Cardiac muscle cell (in vitro differentiated cells and primary cell): ENCODE data around the gene ABHD6. TPM values are rescaled to one million over a fixed set of nuclear protein-coding genes. Genes with fewer than 3 reads are reported as not detected.

Experiments
- DNase-seq, 2 donors: peaks; one replicate each; pipeline versions ENCODE4 v3.0.0 to v3.0.0-alpha.2; 2010 to 2017; ENCODE audit warnings: low read depth in 1 of 2, low spot score in 1 of 2
- H3K27ac ChIP-seq: fragments of 200-600 bp; sonication (generic); 2 replicates; pipeline ENCODE4 v1.5.1; 2016
- H3K27me3 ChIP-seq: fragments of 200-600 bp; sonication (generic); 2 replicates; pipeline ENCODE4 v1.6.0; 2016; ENCODE audit warnings: control low read depth
- H3K36me3 ChIP-seq: fragments of 200-600 bp; sonication (generic); 2 replicates; pipeline ENCODE4 v1.5.1; 2016; ENCODE audit warnings: control low read depth
- H3K4me1 ChIP-seq: fragments of 200-600 bp; sonication (generic); 2 replicates; pipeline ENCODE4 v1.8.1; 2017; ENCODE audit warnings: low read depth, mild to moderate bottlenecking, mixed run types
- H3K4me3 ChIP-seq: fragments of 200-600 bp; sonication (generic); 2 replicates; pipeline ENCODE4 v1.5.1; 2016; ENCODE audit warnings: mild to moderate bottlenecking
- H3K9me3 ChIP-seq: fragments of 200-600 bp; sonication (generic); 2 replicates; pipeline ENCODE4 v1.5.1; 2017; ENCODE audit warnings: low read depth, mild to moderate bottlenecking, control low read depth
- polyA plus RNA-seq: library from polyadenylated mRNA; unstranded; fragments of >200 nt; fragmentation: Nextera tagmentation; extraction: Ambion mirVana; gene quantifications from 2 replicates; pipeline ENCODE4 v1.2.1, GENCODE V29; 2016
- total RNA-seq: library from RNA; depleted of rRNA; stranded (reverse); fragments of >200 nt; gene quantifications from 2 replicates; pipeline ENCODE4 v1.2.3, GENCODE V29; 2016
- TF ChIP-seq, protein P1 (sequence below): IDR thresholded peaks from 2 replicates; pipeline ENCODE4 v1.5.1; 2012; ENCODE audit warnings: low read depth, mild to moderate bottlenecking, low read length

Gene ABHD6
- total and polyA plus RNA-seq, 2 experiments from 2014 or later = 12.9 to 31.4 TPM

DNA sequence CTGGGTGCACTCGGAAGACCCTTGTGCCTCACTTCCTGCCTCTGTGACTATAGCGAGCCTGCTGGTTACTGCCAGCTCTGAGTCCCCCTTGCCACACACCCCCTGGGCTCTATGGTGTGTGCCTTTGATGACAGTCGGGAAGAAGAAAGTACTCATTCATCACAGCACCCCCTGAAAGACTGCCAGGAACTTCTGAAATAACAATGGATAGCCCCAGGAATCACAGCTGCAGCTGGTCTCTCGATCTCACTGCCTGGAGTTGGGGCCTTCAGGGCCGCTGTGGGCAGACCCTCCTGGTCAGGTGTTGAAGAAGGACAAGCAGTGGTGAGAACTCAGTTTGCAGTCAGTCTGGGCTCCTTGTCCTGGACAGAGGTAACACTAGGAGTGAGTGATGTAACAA, 58.7 kb downstream of the ABHD6 start:
- no peak for DNase-seq
- Histone ChIP-seq H3K27me3 (no peaks in the 10 kb centered on the region), H3K4me3 (no peak overlapping the region), H3K27ac (no peak overlapping the region), H3K36me3 (no peaks in the 10 kb centered on the region), H3K4me1 (peaks cover 7% of the 10 kb centered on the region), H3K9me3 (no peaks in the 10 kb centered on the region)
- TF ChIP-seq, protein P1, sequence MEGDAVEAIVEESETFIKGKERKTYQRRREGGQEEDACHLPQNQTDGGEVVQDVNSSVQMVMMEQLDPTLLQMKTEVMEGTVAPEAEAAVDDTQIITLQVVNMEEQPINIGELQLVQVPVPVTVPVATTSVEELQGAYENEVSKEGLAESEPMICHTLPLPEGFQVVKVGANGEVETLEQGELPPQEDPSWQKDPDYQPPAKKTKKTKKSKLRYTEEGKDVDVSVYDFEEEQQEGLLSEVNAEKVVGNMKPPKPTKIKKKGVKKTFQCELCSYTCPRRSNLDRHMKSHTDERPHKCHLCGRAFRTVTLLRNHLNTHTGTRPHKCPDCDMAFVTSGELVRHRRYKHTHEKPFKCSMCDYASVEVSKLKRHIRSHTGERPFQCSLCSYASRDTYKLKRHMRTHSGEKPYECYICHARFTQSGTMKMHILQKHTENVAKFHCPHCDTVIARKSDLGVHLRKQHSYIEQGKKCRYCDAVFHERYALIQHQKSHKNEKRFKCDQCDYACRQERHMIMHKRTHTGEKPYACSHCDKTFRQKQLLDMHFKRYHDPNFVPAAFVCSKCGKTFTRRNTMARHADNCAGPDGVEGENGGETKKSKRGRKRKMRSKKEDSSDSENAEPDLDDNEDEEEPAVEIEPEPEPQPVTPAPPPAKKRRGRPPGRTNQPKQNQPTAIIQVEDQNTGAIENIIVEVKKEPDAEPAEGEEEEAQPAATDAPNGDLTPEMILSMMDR = no peak

DNA sequence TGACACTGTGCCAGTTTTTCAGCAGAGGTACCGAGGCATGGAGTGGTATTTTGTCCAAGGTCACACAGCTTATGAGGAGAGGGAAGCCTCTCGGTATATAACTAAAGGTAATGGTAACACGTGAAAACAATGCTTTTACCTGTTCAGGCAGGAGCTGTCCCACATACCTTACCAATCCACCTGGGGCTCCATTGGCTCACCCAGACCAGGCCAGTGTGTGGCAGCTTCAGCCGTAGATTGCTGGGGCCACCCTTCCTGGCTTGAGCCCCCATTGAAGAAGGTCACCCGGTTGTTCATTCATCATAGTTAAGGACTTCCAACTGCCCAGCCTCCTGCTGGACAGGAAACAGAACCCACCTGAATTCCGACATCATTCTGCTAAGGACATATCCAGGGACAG, 59.3 kb downstream of the ABHD6 start:
- Histone ChIP-seq H3K27me3 (no peaks in the 10 kb centered on the region), H3K4me1 (peaks cover 7% of the 10 kb centered on the region), H3K4me3 (no peak overlapping the region), H3K9me3 (no peaks in the 10 kb centered on the region), H3K36me3 (no peaks in the 10 kb centered on the region), H3K27ac (no peak overlapping the region)
- TF ChIP-seq, protein P1 = no peak
- DNase-seq = no peak

DNA sequence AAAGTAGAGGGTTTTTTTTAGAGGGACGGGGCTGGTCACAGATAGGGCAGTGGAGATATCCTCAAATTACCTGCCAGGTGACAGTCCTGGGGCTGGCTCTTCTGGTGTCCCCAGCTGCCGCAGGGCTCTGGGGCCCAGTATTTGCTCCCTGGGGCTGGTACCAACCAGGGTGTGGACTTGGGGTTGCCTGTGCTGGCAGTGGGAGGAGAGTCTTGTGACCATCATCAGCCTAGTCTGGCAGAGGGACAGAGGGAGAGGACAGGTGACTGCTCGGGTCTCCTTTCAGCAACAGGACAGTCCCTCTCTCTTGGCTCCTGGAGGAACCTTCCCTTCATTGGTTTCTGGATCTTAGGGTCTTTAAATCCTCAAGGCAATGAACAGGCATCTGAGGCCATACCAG, 60.6 kb downstream of the ABHD6 start:
- Histone ChIP-seq H3K36me3 (no peaks in the 10 kb centered on the region), H3K4me3 (no peak overlapping the region), H3K27ac (no peak overlapping the region), H3K9me3 (no peaks in the 10 kb centered on the region), H3K27me3 (no peaks in the 10 kb centered on the region), H3K4me1 (peaks cover 7% of the 10 kb centered on the region)
- TF ChIP-seq, protein P1 = no peak
- no peak for DNase-seq

DNA sequence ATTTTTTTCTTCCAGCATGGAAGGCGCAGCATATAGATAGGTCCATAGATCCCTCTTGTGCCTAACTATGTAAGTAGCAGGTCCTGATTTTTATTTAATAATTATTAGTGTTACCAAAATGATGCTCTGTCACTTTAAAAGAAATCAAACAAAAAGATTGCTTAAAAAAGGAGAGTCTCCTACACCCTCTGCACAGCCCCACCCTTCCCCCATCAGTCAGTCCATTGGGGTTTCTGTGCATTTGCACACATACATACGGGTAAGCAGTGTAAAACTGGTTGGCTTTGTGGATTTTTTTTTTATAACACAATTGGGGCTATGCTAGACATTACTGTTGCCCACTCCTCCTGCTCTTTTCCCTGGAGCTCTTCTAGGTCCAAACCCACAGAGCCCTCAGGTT, 61.5 kb downstream of the ABHD6 start:
- Histone ChIP-seq H3K9me3 (no peaks in the 10 kb centered on the region), H3K4me1 (peaks cover 7% of the 10 kb centered on the region), H3K36me3 (no peaks in the 10 kb centered on the region), H3K27me3 (no peaks in the 10 kb centered on the region), H3K27ac (no peak overlapping the region), H3K4me3 (no peak overlapping the region)
- DNase-seq = no peak
- TF ChIP-seq, protein P1 = no peak

DNA sequence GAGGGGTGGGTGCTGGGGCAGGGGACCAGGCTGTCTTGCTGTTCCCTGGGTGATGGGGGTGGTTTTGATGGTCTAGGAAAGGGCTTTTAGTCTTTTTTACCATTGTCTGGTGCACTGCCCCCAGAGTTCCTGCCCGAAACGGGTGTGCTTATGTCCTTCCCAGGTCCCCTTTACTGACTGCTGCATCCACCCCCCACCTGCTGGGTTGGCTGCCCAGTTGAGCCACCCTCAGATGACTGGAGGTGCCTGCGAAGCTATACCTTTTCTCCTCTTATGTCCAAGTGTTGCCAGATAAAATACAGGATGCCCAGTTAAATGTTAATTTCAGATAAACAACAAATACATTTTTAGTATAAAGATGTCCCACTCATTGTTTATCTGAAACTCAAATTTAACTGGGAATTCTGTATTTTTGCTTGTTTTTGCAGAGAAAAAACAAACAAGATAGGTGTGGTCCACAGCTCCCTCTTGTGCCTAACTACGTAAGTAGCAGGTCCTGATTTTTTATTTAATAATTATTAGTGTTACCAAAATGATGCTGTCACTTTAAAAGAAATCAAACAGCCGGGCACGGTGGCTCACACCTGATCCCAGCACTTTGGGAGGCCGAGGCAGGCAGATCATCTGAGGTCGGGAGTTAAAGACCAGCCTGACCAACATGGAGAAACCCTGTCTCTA, 62.4 kb downstream of the ABHD6 start:
- Histone ChIP-seq H3K36me3 (no peaks in the 10 kb centered on the region), H3K9me3 (no peaks in the 10 kb centered on the region), H3K27ac (no peak overlapping the region), H3K4me3 (no peak overlapping the region), H3K27me3 (no peaks in the 10 kb centered on the region), H3K4me1 (peaks cover 7% of the 10 kb centered on the region)
- TF ChIP-seq, protein P1 = peak; percentile 60
- DNase-seq = peak; percentile 20 to 79
